ENCODE results near the gene THAP2. TPM values are rescaled to one million over a fixed set of nuclear protein-coding genes. Genes with fewer than 3 reads are reported as not detected.

The THAP2 gene
- total and polyA plus RNA-seq, 4 donors, result 1.00 to 6.0 (median 2.9) TPM

- Histone ChIP-seq H3K27ac (ENCODE audit: low read depth in 1 of 2, low read length in 2 of 2) (no peak overlapping the region), H3K4me1 (ENCODE audit: control insufficient read depth in 1 of 2, insufficient read depth in 2 of 2, low read length in 2 of 2) (no peaks in the 10 kb centered on the region), H3K9me3 (ENCODE audit: control insufficient read depth, low read length) (no peaks in the 10 kb centered on the region), H3K4me3 (ENCODE audit: low read length in 2 of 2) (no peak overlapping the region), H3K36me3 (ENCODE audit: control insufficient read depth in 1 of 2, insufficient read depth in 2 of 2, low read length in 1 of 2) (peaks cover 0 to 4% of the 10 kb centered on the region in 2 donors), H3K27me3 (ENCODE audit: control insufficient read depth in 1 of 2, insufficient read depth in 2 of 2, low read length in 1 of 2) (no peaks in the 10 kb centered on the region)
- ATAC-seq (ENCODE audit: low FRiP score), result no peak
- intact Hi-C loops (cut with DNase I), result loop anchor here (5.0 kb wide), 1 partner anchor 222 kb away; no protein-coding TSS in a partner anchor
- WGBS, 2 donors, result 59 to 65% methylated on average over 2 of the region's 2 CpGs
- no peak for DNase-seq
These were observed 24.8 kb upstream of the THAP2 start for GRCh38 chr12:71639341-71639760.

GRCh38 chr12:71640316-71640715 lies 23.8 kb upstream of the THAP2 start:
- DNase-seq, result peak in 1 of 2 donors; percentile 55
- no peak overlapping the region for H3K4me3 ChIP-seq (ENCODE audit: low read length in 2 of 2)
- no peak overlapping the region for H3K27ac ChIP-seq (ENCODE audit: low read depth in 1 of 2, low read length in 2 of 2)
- 88 to 92% methylated on average over 2 of the region's 2 CpGs for WGBS, 2 donors
- H3K36me3 ChIP-seq (ENCODE audit: control insufficient read depth in 1 of 2, insufficient read depth in 2 of 2, low read length in 1 of 2), result peaks cover 0 to 4% of the 10 kb centered on the region in 2 donors
- H3K27me3 ChIP-seq (ENCODE audit: control insufficient read depth in 1 of 2, insufficient read depth in 2 of 2, low read length in 1 of 2), result no peaks in the 10 kb centered on the region
- H3K4me1 ChIP-seq (ENCODE audit: control insufficient read depth in 1 of 2, insufficient read depth in 2 of 2, low read length in 2 of 2), result no peaks in the 10 kb centered on the region
- intact Hi-C loops (cut with DNase I), result loop anchor here in 1 of 2 donors (10.0 kb wide), 1 partner anchor 104 kb away; no protein-coding TSS in a partner anchor
- no peaks in the 10 kb centered on the region for H3K9me3 ChIP-seq (ENCODE audit: control insufficient read depth, low read length)
- ATAC-seq (ENCODE audit: low FRiP score), result no peak

GRCh38 chr12:71641390-71641789 lies 22.7 kb upstream of the THAP2 start:
- DNase-seq, result no peak
- Histone ChIP-seq H3K9me3 (ENCODE audit: control insufficient read depth, low read length) (no peaks in the 10 kb centered on the region), H3K27ac (ENCODE audit: low read depth in 1 of 2, low read length in 2 of 2) (no peak overlapping the region), H3K4me1 (ENCODE audit: control insufficient read depth in 1 of 2, insufficient read depth in 2 of 2, low read length in 2 of 2) (no peaks in the 10 kb centered on the region), H3K27me3 (ENCODE audit: control insufficient read depth in 1 of 2, insufficient read depth in 2 of 2, low read length in 1 of 2) (no peaks in the 10 kb centered on the region), H3K36me3 (ENCODE audit: control insufficient read depth in 1 of 2, insufficient read depth in 2 of 2, low read length in 1 of 2) (peaks cover 0 to 4% of the 10 kb centered on the region in 2 donors), H3K4me3 (ENCODE audit: low read length in 2 of 2) (no peak overlapping the region)
- whole genome bisulfite sequencing, 2 donors, result 59 to 64% methylated on average over 2 of the region's 2 CpGs
- intact Hi-C loops (cut with DNase I), result loop anchor here in 1 of 2 donors (10.0 kb wide), 1 partner anchor 103 kb away; no protein-coding TSS in a partner anchor
- ATAC-seq (ENCODE audit: low FRiP score), result no peak

GRCh38 chr12:71642264-71642663 lies 21.8 kb upstream of the THAP2 start:
- ATAC-seq (ENCODE audit: low FRiP score), result no peak
- Histone ChIP-seq H3K27ac (ENCODE audit: low read depth in 1 of 2, low read length in 2 of 2) (no peak overlapping the region), H3K27me3 (ENCODE audit: control insufficient read depth in 1 of 2, insufficient read depth in 2 of 2, low read length in 1 of 2) (no peaks in the 10 kb centered on the region), H3K4me3 (ENCODE audit: low read length in 2 of 2) (no peak overlapping the region), H3K36me3 (ENCODE audit: control insufficient read depth in 1 of 2, insufficient read depth in 2 of 2, low read length in 1 of 2) (peaks cover 0 to 4% of the 10 kb centered on the region in 2 donors), H3K9me3 (ENCODE audit: control insufficient read depth, low read length) (no peaks in the 10 kb centered on the region), H3K4me1 (ENCODE audit: control insufficient read depth in 1 of 2, insufficient read depth in 2 of 2, low read length in 2 of 2) (no peaks in the 10 kb centered on the region)
- WGBS, 2 donors, result 81 to 89% methylated on average over 2 of the region's 2 CpGs
- intact Hi-C loops (cut with DNase I), result loop anchor here in 1 of 2 donors (10.0 kb wide), 1 partner anchor 103 kb away; no protein-coding TSS in a partner anchor
- no peak for DNase-seq

GRCh38 chr12:71645268-71645667 lies 18.8 kb upstream of the THAP2 start:
- no peaks in the 10 kb centered on the region for H3K27me3 ChIP-seq (ENCODE audit: control insufficient read depth in 1 of 2, insufficient read depth in 2 of 2, low read length in 1 of 2)
- H3K9me3 ChIP-seq (ENCODE audit: control insufficient read depth, low read length), result no peaks in the 10 kb centered on the region
- ATAC-seq (ENCODE audit: low FRiP score), result no peak
- 84 to 89% methylated on average over 3 of the region's 3 CpGs for WGBS, 2 donors
- no peaks in the 10 kb centered on the region for H3K4me1 ChIP-seq (ENCODE audit: control insufficient read depth in 1 of 2, insufficient read depth in 2 of 2, low read length in 2 of 2)
- intact Hi-C loops (cut with DNase I), result loop anchor here in 1 of 2 donors (10.0 kb wide), 1 partner anchor 100 kb away; no protein-coding TSS in a partner anchor
- DNase-seq, result no peak
- H3K27ac ChIP-seq (ENCODE audit: low read depth in 1 of 2, low read length in 2 of 2), result no peak overlapping the region
- H3K4me3 ChIP-seq (ENCODE audit: low read length in 2 of 2), result no peak overlapping the region
- peaks cover 0 to 2% of the 10 kb centered on the region in 2 donors for H3K36me3 ChIP-seq (ENCODE audit: control insufficient read depth in 1 of 2, insufficient read depth in 2 of 2, low read length in 1 of 2)

GRCh38 chr12:71646512-71646911 lies 17.6 kb upstream of the THAP2 start:
- no peak overlapping the region for H3K4me3 ChIP-seq (ENCODE audit: low read length in 2 of 2)
- H3K4me1 ChIP-seq (ENCODE audit: control insufficient read depth in 1 of 2, insufficient read depth in 2 of 2, low read length in 2 of 2), result no peaks in the 10 kb centered on the region
- H3K36me3 ChIP-seq (ENCODE audit: control insufficient read depth in 1 of 2, insufficient read depth in 2 of 2, low read length in 1 of 2), result peaks cover 0 to 2% of the 10 kb centered on the region in 2 donors
- no peaks in the 10 kb centered on the region for H3K9me3 ChIP-seq (ENCODE audit: control insufficient read depth, low read length)
- DNase-seq, result no peak
- 95 to 98% methylated on average over 3 of the region's 3 CpGs for WGBS, 2 donors
- intact Hi-C loops (cut with DNase I), result loop anchor here in 1 of 2 donors (10.0 kb wide), 1 partner anchor 98 kb away; no protein-coding TSS in a partner anchor
- no peak overlapping the region for H3K27ac ChIP-seq (ENCODE audit: low read depth in 1 of 2, low read length in 2 of 2)
- ATAC-seq (ENCODE audit: low FRiP score), result no peak
- H3K27me3 ChIP-seq (ENCODE audit: control insufficient read depth in 1 of 2, insufficient read depth in 2 of 2, low read length in 1 of 2), result no peaks in the 10 kb centered on the region

GRCh38 chr12:71648537-71648936 lies 15.6 kb upstream of the THAP2 start:
- Histone ChIP-seq H3K9me3 (ENCODE audit: control insufficient read depth, low read length) (no peaks in the 10 kb centered on the region), H3K27me3 (ENCODE audit: control insufficient read depth in 1 of 2, insufficient read depth in 2 of 2, low read length in 1 of 2) (no peaks in the 10 kb centered on the region), H3K4me1 (ENCODE audit: control insufficient read depth in 1 of 2, insufficient read depth in 2 of 2, low read length in 2 of 2) (no peaks in the 10 kb centered on the region), H3K27ac (ENCODE audit: low read depth in 1 of 2, low read length in 2 of 2) (no peak overlapping the region), H3K36me3 (ENCODE audit: control insufficient read depth in 1 of 2, insufficient read depth in 2 of 2, low read length in 1 of 2) (no peaks in the 10 kb centered on the region), H3K4me3 (ENCODE audit: low read length in 2 of 2) (no peak overlapping the region)
- ATAC-seq (ENCODE audit: low FRiP score), result no peak
- no peak for DNase-seq
- intact Hi-C loops (cut with DNase I), result loop anchor here in 1 of 2 donors (10.0 kb wide), 1 partner anchor 96 kb away; no protein-coding TSS in a partner anchor
- WGBS, 2 donors, result 80 to 81% methylated on average over 4 of the region's 4 CpGs

- no peak overlapping the region for H3K27ac ChIP-seq (ENCODE audit: low read depth in 1 of 2, low read length in 2 of 2)
- H3K9me3 ChIP-seq (ENCODE audit: control insufficient read depth, low read length), result no peaks in the 10 kb centered on the region
- ATAC-seq (ENCODE audit: low FRiP score), result no peak
- H3K27me3 ChIP-seq (ENCODE audit: control insufficient read depth in 1 of 2, insufficient read depth in 2 of 2, low read length in 1 of 2), result no peaks in the 10 kb centered on the region
- H3K36me3 ChIP-seq (ENCODE audit: control insufficient read depth in 1 of 2, insufficient read depth in 2 of 2, low read length in 1 of 2), result peaks cover 0 to 2% of the 10 kb centered on the region in 2 donors
- intact Hi-C loops (cut with DNase I), result loop anchor here in 1 of 2 donors (10.0 kb wide), 1 partner anchor 95 kb away; no protein-coding TSS in a partner anchor
- H3K4me1 ChIP-seq (ENCODE audit: control insufficient read depth in 1 of 2, insufficient read depth in 2 of 2, low read length in 2 of 2), result no peaks in the 10 kb centered on the region
- no peak for DNase-seq
- WGBS, 2 donors, result 82 to 87% methylated on average over 2 of the region's 2 CpGs
- no peak overlapping the region for H3K4me3 ChIP-seq (ENCODE audit: low read length in 2 of 2)
These were observed 14.7 kb upstream of the THAP2 start for GRCh38 chr12:71649401-71649800.

- H3K27me3 ChIP-seq (ENCODE audit: control insufficient read depth in 1 of 2, insufficient read depth in 2 of 2, low read length in 1 of 2), result no peaks in the 10 kb centered on the region
- 92 to 93% methylated on average over 1 of the region's 1 CpG for WGBS, 2 donors
- DNase-seq, result no peak
- intact Hi-C loops (cut with DNase I), result loop anchor here in 1 of 2 donors (5.0 kb wide), 1 partner anchor 40 kb away; no protein-coding TSS in a partner anchor
- H3K4me3 ChIP-seq (ENCODE audit: low read length in 2 of 2), result no peak overlapping the region
- H3K36me3 ChIP-seq (ENCODE audit: control insufficient read depth in 1 of 2, insufficient read depth in 2 of 2, low read length in 1 of 2), result peaks cover 0 to 2% of the 10 kb centered on the region in 2 donors
- H3K4me1 ChIP-seq (ENCODE audit: control insufficient read depth in 1 of 2, insufficient read depth in 2 of 2, low read length in 2 of 2), result no peaks in the 10 kb centered on the region
- H3K9me3 ChIP-seq (ENCODE audit: control insufficient read depth, low read length), result no peaks in the 10 kb centered on the region
- ATAC-seq (ENCODE audit: low FRiP score), result no peak
- H3K27ac ChIP-seq (ENCODE audit: low read depth in 1 of 2, low read length in 2 of 2), result no peak overlapping the region
These were observed 11.4 kb upstream of the THAP2 start for GRCh38 chr12:71652656-71653055.
